ENCODE results near the gene ETV6. TPM values are rescaled to one million over a fixed set of nuclear protein-coding genes. Genes with fewer than 3 reads are reported as not detected.

Gene ETV6
- total and polyA plus RNA-seq, 9 of the 15 experiments (the other 6 are each of a cell fraction or from before 2014, with no cell fraction given) = 0.81 to 12.7 (median 4.1) TPM

- TF ChIP-seq MLLT1 (IDR thresholded peaks at IDR 0.05) (no peak), ZEB2 (IDR thresholded peaks at IDR 0.05) (no peak)
Observed at GRCh38 chr12:11823043-11823442, 173.6 kb downstream of the ETV6 start (continued).

- in situ Hi-C loops (cut with MboI) = no loop called here
- H3K27me3 ChIP-seq (ENCODE audit: control insufficient read depth in 2 of 2, insufficient read depth in 2 of 2, low read length in 2 of 2) = no peaks in the 10 kb centered on the region
- FAIRE-seq (no peak), ATAC-seq (no peak), DNase-seq (ENCODE audit: extremely low read depth in 1 of 4, low spot score in 3 of 4) (no peak)
- no peak overlapping the region for H3K4me2 ChIP-seq (ENCODE audit: insufficient read depth, low read length)
- 91% methylated on average over 5 of the region's 9 CpGs for WGBS (ENCODE audit: insufficient coverage, low coverage, missing lambda C conversion rate)
- H3K4me3 ChIP-seq = no peak overlapping the region
- no peak overlapping the region for H3K9ac ChIP-seq (ENCODE audit: insufficient read depth in 1 of 2, low read depth in 2 of 2, low read length in 2 of 2)
- CTCF ChIA-PET (ENCODE audit: low intra/inter-chr PET ratio) = no interaction called here
- intact Hi-C loops (cut with micrococcal nuclease) = no loop called here
- POLR2A ChIA-PET = interaction anchor here (0.6 kb wide), 1 partner anchor 95 kb away, joined by 3 read pairs; no protein-coding TSS in a partner anchor
- TF ChIP-seq ZNF124 (CRISPR knock-in tag; IDR thresholded peaks at IDR 0.05) (no peak), GTF2F1 (IDR thresholded peaks at IDR 0.05; ENCODE audit: low read depth, low read length) (no peak), ZNF668 (CRISPR knock-in tag; IDR thresholded peaks at IDR 0.05) (no peak), ZC3H8 (IDR thresholded peaks at IDR 0.05) (no peak), HMG20A (CRISPR knock-in tag; conservative IDR thresholded peaks at IDR 0.05) (no peak), SNIP1 (IDR thresholded peaks at IDR 0.05; ENCODE audit: low read depth) (no peak), BRD9 (IDR thresholded peaks at IDR 0.05; ENCODE audit: low read depth, partially characterized antibody) (no peak), ZNF507 (tag; conservative IDR thresholded peaks at IDR 0.05) (no peak), PML (IDR thresholded peaks at IDR 0.05; ENCODE audit: low read length) (no peak)
- H4K20me1 ChIP-seq (replicated peaks; ENCODE audit: control insufficient read depth, insufficient read depth, low read length) = no peaks in the 10 kb centered on the region
- H3K27ac ChIP-seq (ENCODE audit: extremely low read depth, low read depth, low read length) = no peak overlapping the region
- H3K36me3 ChIP-seq (ENCODE audit: control insufficient read depth, insufficient read depth, low read length) = no peaks in the 10 kb centered on the region
- no peaks in the 10 kb centered on the region for H3K9me1 ChIP-seq (ENCODE audit: control insufficient read depth, insufficient read depth, low read length)
- H3K79me2 ChIP-seq (ENCODE audit: control insufficient read depth, insufficient read depth, low read length) = no peaks in the 10 kb centered on the region
- no peak overlapping the region for H2AFZ ChIP-seq (ENCODE audit: low read depth, low read length)
- no TSS peak for BruUV-seq (replicated peaks)
- peaks cover 4 to 6% of the 10 kb centered on the region in 2 experiments; a peak in 3 of 5 replicates for H3K4me1 ChIP-seq (replicated peaks in 1 of 2; ENCODE audit: control insufficient read depth in 2 of 2, insufficient read depth in 2 of 2, low read length in 2 of 2)
- no peaks in the 10 kb centered on the region for H3K9me3 ChIP-seq (replicated peaks; ENCODE audit: control insufficient read depth, insufficient read depth, low read depth, low read length)
Observed at GRCh38 chr12:11823593-11823992, 174.1 kb downstream of the ETV6 start.
